GM18909 (cell line): ENCODE data around the gene SPINK6.

Experiments
- ATAC-seq: cut with Tn5 transposase; IDR thresholded peaks from one replicate; pipeline ENCODE4 v1.9.1; 2021; ENCODE audit warnings: mild to moderate bottlenecking; ENCODE audit not compliant: unreplicated experiment, poor library complexity

Gene SPINK6

GRCh38 chr5:148214665-148215185, 11.9 kb downstream of the SPINK6 start:
- ATAC-seq = no peak

GRCh38 chr5:148221508-148221907, 18.7 kb downstream of the SPINK6 start:
- no peak for ATAC-seq

DNA sequence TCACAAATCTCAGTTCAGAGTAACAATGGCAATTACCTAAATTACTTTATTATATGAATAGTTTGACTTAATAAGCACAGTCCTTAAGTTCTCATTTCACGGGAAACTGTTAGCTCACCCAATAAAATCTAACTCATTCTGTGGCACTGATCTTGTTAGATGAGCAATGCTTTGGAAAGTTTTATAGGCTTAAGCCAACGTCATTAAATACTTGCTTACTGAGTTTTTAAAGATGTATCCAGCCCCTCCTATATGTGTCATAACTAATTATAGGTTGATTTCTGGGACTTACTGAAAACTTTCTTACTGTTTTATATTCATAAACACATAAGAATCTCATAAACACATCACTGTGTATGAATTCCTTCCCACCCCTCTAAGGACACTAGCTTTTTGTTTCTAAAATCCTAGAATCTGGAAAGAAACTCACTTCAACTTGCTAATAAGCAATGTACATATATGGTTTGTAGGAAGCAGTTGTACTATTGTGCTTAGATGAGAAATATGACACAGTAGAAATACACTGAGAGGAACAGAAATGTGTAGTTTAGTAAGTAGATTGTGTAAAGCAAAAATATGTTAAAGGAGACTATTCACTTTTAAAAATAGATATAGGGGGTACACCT, 21.4 kb downstream of the SPINK6 start:
- no peak for ATAC-seq

DNA sequence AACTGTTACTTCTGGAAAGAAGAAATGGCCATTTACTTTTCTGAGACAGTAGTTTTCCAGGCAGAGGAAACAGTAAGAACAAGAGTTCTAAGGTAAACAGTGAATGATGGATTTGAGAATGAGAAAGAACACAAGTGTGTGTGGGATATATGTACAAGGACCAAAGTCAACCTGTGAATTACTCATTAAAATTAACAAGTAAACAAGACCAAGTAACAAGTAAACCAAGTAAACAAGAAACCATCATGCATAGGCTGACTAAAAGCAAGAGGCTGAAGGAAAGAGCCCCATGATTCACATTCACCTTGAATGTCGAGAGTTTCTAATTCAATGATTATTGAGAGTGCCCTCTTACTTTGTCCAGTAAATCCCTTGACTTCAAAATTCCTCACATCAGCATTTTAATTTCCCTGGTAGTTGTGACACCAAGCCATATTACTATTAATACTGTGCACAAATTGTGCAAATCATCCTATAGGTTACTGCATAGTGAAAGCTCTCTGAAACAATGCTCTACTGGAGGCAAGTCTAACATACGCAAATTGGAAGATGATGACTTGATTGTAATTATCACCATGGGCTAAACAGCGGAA, 25.6 kb downstream of the SPINK6 start:
- ATAC-seq = no peak

DNA sequence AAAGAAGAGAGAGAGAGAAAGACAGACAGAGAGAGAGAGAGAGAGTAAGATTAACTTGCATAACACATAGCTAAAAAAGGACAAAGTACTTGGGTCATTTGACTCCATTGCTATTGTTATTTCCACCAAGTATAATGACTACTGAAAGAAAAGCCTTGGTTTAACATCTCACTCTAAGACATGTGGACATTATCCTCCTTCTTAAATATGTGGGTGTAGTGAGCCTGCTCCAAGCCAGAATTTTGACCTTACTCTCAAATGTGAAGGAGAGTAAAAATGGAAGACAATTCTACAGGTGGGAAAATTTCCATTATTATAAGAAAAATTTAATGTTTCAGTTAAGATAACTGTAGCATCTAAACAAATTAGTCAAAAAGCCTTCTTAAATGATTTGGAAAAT, 27.0 kb downstream of the SPINK6 start:
- no peak for ATAC-seq

GRCh38 chr5:148230240-148230639, 27.4 kb downstream of the SPINK6 start:
- ATAC-seq = no peak

- no peak for ATAC-seq
Measured at GRCh38 chr5:148237785-148238417, 35.1 kb downstream of the SPINK6 start.

DNA sequence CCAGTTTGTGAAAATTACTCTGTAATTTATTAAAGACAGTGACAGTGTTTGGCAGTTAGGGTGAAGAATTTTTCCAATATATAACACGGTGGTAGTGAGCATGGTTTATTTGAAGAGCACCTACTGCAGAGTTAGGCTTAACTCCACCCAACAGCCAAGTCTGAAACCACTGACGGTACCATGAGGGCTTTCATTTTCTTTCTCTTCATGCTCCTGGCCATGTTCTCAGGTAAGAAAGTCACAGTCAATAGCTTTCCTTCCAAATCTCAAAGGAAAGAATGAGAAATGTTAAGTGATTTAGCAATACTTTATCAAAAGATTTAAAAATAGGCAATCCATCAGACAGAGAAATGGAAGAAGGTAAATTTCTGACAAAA, 35.6 kb downstream of the SPINK6 start, which contains the start of gene MARCOL:
Gene MARCOL (plus strand): TSS at position 108 of the 377 bp plus-strand sequence. CDS start 73 bp downstream, at position 181.
- no peak for ATAC-seq

DNA sequence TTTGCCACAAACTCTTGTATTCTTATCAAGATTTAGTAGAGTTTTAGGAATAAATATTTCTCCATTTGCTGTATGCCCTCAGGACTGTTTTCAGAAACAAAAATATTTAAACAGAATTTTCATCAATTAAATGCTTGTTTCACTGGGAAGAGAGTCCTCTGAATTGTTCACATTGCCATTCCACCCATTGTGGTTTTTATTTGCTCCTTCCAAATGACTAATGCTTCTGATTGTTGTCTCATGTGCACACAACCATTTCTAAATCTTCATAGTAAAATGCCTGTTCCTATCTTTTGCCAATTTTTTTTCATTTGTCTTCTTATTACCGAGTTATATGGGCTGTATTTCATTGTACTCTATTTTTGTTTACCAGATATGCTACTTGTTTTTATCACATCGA, 46.1 kb downstream of the SPINK6 start:
- no peak for ATAC-seq

- no peak for ATAC-seq
Measured at GRCh38 chr5:148255456-148255855, 52.6 kb downstream of the SPINK6 start.

- no peak for ATAC-seq
Measured at GRCh38 chr5:148259288-148259687, 56.4 kb downstream of the SPINK6 start.

- no peak for ATAC-seq
Measured at GRCh38 chr5:148261221-148261620, 58.4 kb downstream of the SPINK6 start.
